Kidney tubule cell (primary cell): Measurements from ENCODE around the gene LOXL1.
A peak's percentile ranks its signal among the peaks of the same experiment; 100 is the strongest.

ENCODE experiments used
- DNase-seq: peaks from one replicate; pipeline ENCODE4 v3.0.0-alpha.2; 2018; ENCODE audit warnings: low spot score

The LOXL1 gene

DNA sequence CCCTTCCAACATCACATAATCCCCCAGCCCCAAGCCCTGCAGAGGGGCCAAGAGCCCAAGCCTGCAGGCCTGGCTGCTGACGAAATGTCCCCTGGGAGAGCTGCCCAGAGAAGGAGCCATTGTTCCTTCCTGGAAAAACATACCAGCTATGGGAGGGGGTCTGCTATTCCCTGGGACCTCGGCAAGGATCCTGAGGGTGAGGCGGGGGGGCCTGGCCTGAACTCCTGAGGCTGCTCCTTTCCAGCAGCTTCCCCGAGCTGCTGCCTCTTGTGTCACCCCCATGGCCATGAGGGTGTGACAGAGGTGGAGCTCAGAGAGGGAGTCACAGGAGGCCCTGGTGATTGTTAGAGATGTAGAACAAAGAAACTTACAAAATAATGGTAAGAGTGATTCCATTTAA is 12.9 kb downstream of the LOXL1 start:
- DNase-seq, result no peak

DNA sequence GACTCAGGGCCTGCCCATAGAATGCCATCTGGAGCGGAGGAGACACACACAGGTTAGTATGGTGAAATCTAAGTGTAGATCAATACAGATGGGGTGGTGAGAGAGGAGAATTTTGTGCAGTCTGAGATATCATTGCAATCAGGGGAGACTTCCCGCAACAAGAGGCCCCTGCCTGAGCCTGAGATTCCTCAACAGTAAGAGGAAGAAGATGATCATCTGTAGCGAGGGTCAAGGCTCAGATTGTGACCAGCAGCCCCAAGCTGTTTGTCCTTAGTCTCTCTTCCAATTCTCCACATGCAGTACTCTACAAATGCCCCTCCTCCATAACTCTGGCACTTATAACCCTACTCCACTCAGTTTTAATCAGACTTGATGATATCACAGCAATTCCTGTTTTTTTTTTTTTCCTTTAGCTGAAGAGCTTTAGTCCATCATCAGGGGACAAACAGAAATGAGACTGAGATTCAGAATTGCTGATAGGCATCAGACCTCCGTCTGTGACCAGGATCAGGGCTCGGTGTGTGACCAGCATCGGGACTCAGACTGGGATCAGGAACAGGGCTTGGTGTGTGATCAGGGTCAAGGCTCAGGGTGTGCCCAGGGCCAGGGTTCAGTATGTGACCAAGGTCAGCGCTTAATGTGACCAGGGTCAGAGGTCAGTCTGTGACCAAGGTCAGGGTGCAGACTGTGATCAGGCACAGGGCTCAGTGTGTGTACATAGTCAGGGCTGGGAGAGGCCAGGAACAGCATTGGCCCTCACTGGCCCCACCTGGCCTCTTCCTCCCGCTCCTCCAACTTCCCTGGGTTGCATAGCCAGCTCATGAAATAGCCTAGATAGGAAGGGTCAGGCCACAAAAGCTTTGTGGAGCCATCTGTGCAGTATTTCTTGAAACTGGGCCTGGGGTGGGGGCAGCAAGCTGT is 14.1 kb downstream of the LOXL1 start:
- DNase-seq, result no peak

DNA sequence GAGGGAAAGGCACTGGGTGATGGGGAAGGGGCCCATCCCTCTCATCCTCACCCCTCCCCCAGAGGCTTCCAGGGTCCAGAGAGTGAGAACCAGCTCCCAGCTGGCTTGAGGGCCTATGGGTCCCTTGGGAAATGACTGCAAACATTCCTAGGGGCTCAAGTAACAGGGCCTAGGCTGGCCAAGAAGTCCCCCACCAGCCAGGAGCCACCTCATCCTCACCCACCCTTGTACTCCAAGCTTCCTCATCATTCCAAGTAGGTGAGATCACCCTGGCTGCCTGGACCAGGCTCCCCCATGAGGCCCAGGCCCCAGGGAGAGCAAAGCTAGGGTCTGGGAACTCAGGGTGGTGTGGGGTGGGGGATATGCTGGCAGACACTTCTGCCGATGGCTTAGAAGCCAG is 14.8 kb downstream of the LOXL1 start:
- DNase-seq, result peak; percentile 95

DNA sequence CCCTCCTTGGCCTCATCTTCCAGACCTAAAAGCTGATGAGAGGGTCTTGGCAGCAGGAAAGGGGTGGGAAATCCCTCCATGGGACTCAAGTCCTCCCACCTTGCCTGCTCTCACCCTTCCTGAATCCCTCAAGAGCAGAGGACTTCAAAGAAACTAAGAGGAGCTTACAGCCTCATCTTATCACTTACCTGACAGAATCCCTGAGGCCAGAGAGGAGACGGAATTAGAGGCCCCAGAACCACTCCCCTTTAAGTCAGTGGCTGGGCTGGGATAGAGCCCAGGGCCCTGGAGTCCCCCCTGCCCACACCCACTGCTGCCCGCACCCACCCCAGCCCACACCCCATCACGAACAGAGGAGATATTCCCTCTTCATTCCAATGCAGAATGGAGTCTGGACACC is 15.2 kb downstream of the LOXL1 start:
- DNase-seq, result no peak

DNA sequence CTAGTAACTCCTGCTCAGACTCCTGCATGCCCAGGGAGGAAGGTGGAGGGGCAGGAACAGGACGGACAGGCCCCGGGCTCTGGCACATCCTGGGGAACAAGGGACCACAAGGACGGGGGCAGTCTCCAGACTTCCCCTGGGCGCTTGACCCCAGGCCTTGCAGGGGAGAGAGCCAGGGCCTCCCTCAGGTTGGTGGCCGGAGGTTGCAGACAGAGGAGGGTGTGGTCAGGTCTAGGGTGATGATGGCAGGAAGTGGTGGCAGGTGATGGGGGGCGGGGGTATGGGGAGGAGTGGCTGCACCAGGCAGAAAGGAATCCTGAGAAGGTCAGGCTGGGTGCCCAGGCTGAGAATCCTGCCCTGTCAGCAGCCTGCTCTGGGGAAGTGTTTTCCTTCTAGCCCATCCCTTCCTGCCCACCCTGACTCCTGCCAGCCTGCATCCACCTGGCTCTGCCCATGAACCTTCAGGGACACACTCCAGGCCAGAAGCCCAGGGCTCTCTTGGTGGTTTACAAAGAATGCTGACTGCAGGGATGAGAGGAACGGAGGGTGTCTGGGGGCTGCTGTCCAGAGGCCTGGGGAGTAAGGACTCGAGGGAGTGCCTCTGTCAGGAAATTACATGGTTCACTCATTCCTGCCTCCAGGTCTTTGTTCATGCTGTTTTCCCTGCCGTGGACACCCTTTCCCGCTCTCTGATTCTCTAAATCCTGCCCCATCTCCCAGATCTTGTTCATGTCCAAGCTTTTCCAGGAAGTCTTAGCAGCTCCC is 15.8 kb downstream of the LOXL1 start:
- DNase-seq, result peak; percentile 81

DNA sequence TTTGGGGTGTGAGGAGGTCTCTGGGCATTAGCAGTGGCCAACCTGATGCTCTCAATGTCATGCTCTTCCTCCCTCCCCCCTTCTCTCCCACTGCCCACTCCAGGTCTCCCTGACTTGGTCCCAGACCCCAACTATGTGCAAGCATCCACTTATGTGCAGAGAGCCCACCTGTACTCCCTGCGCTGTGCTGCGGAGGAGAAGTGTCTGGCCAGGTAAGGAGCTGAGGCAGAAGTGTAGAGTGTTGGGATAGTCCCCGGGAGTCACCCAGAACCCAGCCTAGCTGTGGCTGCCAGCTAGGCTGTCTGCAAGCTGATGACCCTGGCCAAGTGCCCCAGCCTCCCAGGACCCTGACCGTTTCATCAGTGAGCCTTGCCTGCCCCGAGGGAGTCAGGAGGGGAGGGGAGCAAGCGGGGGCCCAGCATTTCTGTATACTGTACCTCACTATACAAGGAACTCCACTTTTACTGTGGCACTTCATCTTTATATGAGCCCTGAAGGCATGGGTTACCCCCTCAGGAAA is 16.5 kb downstream of the LOXL1 start:
- DNase-seq, result no peak

DNA sequence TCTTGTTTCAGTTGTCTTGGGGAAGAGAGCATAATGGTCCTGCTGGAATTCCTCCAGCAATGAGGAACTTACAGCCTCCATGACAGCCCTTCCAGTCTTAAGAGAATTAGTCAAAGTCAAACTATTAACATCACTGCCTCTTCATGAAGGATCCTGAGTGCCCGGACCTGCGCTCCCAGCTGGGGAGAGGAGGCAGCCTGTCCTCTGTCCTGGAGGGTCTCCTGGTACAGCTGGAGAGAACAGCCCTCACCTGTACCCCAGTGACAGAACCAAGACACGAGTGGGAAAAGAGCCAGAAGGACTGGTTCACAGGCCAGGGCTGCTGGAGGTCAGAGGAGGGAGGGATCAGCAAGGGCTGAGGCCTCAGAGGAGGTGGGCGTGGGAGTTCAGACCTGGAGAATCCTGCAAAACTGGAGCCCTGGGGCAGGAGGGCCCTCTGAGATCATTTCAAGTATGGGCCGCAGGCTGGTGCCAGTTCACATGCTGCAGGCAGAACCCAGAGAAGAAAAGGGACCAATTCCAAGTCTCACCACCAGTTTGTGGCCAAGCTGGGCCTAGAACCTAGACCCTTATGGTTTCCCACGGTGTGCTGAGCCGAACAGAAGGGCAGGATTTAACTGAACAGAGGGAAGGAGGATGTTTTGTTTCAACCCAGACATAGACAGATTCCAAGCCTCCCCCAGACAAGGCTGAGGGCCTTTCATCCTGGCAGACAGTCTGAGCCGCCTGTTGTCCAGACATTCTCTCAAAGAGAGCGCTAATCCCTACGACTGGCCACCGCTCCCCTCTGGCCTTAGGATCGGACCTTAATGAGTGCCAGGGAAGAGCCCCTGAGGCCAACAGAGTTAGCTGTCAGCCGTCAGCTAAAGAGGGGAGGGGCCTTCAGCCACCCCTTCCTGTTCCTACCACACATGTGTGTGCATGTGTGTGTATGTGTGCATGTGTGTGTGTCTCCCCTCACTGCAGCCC is 18.2 kb downstream of the LOXL1 start:
- no peak for DNase-seq

DNA sequence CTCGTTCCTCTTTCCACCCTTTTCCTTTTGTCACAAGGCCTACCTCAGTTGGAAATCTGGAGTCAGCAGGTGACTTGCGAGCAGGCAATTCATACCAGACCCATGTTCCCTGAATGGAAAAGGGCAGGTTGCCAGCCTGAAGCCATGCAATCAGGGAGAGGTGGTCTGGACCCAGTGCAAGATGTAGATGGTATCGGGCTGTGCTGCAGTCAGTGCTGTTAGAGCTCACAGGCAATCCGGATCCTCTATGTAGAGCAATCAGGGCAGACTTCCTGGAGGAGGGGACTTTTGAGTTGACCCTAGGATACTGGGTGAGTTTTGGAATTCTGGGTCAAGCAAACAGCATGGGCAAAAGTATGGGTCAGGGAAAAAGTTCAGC is 18.9 kb downstream of the LOXL1 start:
- DNase-seq, result no peak

DNA sequence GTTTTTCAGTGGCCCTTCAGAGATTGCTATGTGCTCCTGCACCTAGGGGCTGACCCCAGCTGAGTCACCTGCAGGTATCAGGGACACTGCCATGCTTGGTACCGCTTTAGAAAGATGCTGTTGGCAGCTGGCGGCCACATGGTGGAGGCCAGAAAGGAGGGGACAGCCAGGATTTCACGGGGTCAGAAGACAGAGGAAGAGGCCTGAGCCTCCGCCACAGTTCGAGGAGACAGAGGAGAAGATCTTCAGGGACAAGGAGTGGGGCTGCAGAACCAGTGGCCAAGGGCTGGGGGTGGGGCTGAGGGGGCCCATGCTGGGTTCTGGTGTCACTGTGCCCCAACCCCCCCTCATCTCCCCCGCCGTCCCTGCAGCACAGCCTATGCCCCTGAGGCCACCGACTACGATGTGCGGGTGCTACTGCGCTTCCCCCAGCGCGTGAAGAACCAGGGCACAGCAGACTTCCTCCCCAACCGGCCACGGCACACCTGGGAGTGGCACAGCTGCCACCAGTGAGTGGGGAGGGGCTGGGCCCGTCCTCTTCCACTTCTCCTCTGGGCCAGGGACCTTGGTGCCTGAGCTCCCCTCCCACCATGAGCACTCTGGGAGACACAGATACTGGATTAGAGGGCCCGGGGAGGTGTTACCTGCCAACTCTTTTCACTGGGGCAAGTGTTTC is 19.9 kb downstream of the LOXL1 start:
- DNase-seq, result no peak

DNA sequence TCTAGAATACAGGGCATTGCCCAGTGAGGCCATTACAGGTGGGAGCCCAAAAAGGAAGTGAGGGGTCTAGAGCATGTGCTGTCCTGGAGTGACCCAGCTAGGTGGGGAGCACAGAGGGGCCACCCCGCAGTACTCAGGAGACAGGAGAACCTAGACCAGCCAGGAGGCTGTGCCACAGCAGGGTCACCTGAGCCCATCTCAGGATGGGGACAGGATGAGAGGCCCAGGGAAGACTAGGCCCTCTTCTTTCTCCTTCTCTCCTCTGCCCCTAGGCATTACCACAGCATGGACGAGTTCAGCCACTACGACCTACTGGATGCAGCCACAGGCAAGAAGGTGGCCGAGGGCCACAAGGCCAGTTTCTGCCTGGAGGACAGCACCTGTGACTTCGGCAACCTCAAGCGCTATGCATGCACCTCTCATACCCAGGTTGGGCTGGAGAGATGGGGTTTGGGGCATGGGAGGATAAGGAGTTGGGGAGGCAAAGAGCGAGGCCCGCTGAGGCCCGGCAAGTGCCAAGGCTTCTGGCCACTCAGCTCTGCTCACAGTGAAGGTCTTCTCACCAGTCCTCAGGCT is 20.6 kb downstream of the LOXL1 start:
- no peak for DNase-seq

DNA sequence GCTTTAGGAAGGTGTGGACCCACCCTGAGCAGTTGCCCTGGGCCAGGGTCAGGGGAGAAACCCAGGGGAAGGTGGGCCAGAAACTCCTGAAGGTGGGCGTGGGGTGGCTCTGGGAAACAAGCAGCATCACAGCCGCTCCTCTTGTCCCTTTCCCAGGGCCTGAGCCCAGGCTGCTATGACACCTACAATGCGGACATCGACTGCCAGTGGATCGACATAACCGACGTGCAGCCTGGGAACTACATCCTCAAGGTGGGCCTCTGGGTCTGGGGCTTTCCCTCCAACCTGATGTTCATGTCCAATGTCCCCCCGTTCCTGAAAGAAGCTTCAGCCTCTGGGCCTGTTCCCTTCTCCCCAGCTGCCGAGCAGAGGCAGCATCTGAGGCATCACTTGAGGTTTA is 21.4 kb downstream of the LOXL1 start:
- no peak for DNase-seq

DNA sequence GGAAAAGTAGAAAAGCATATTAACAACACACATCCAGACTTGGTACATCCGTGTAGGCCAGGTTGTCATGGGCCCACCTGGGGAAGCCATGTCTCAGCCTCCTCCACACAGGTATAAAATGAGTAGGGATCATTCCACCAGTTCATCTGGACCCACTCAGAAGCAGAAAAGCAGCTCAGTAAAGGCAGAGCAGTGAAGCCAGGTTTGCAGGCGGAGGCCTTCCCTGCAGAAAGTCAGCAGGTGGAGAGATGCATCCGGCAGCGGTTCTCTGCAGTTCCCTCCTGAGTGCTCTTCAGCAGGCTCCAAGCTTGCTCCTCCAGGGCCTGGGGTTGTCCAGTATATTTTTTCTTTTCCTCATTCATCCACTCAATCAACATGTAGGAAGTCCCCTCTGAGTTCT is 22.1 kb downstream of the LOXL1 start:
- no peak for DNase-seq

DNA sequence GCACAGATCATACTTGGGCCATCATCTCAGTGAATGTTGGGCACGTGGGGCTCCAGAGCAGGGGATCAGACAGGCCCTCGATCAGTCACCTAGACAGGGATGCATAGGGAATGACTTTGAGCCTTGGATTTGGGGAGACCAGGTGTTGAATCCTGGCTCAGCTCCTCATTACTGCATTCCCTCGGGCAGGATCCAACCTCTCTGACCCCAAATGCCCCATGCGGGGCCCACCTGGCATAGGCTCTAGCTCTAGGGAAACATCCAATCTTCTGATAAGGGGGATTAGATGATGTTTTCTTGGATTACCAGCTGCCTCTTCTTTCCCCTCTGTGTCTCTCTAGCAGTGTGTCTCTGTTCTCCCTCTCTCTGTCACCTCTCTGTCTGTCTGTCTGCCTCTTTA is 22.7 kb downstream of the LOXL1 start:
- DNase-seq, result no peak

DNA sequence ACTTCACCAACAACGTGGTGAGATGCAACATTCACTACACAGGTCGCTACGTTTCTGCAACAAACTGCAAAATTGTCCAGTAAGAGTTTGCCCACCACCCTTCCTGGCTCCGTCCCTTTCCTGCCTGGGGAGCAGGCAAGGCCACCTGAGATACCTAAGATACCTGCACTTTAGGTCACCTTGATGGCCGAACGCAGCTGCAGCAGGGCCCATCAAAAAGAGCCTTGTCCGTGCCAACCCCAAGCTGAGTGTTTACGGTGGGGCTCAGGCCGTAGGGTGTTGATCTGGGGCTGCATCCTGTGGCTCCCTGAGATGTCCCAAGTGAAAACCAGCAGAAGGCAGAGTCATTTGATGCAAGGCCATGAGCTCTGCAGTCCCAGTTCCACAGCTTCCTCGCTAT is 23.2 kb downstream of the LOXL1 start:
- DNase-seq, result no peak

DNA sequence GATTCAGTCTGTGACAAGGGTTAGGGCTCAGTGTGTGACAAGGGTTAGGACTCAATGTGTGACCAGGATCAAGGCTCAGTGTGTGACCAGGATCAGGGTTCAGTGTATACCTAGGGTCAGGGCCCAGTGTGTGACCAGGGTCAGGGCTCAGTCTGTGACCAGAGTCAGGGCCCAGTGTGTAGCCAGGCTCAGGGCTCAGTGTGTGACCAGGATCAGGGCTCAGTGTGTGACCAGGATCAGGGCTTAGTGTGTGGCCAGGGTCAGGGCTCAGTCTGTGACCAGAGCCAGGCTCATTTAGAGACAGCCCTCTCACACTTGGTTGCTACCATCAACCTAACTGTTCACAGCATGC is 24.2 kb downstream of the LOXL1 start:
- DNase-seq, result no peak

DNA sequence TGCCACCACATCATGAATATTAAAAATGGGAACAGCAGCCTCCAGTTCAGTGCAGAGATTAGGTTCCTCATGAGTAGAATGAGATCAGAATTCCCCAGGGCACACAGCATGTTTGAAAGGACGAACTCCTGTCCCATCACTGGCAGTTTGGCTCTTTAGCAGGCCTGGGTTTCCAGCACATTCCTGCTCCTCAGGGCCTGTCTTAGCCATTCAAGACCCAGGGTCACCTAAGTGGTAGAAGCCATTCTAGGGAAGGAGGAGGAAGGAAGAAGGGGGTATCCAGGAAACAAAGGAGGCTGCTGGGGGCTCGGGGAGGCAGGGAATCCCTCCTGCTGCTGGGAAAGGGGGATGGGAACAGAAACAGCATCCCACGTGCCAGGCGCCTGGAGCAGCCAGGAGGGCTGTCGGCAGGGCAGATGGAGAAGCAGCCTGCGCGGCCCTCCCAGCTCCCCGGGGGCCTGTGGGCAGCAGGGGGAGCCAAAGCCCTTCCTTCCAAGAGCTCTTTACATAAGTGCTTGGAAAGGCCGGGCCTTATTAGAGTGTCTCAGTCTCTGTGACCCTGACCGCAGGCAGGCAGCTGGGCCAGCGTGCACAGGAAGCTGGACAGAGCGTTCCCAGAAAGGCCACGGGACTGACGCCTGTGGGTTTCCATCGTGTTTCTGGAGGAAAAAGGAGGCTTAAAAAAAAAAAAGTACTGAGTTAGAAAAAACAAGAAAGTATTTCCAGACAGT is 24.7 kb downstream of the LOXL1 start:
- peak; percentile 90 for DNase-seq

DNA sequence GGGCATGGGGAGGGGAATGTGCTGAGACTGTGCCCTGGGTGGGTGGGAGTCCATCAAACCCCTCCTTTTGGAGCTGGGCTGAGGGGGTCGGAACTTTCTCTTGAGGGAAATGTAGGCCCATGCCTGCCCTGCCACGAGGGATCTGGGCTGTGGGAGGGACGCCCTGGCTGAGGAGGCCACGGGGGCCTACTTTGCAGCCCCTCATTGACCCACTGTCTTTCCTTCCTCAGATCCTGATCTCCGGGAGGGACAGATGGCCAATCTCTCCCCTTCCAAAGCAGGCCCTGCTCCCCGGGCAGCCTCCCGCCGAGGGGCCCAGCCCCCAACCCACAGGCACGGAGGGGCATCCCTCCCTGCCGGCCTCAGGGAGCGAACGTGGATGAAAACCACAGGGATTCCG is 25.3 kb downstream of the LOXL1 start:
- DNase-seq, result no peak

DNA sequence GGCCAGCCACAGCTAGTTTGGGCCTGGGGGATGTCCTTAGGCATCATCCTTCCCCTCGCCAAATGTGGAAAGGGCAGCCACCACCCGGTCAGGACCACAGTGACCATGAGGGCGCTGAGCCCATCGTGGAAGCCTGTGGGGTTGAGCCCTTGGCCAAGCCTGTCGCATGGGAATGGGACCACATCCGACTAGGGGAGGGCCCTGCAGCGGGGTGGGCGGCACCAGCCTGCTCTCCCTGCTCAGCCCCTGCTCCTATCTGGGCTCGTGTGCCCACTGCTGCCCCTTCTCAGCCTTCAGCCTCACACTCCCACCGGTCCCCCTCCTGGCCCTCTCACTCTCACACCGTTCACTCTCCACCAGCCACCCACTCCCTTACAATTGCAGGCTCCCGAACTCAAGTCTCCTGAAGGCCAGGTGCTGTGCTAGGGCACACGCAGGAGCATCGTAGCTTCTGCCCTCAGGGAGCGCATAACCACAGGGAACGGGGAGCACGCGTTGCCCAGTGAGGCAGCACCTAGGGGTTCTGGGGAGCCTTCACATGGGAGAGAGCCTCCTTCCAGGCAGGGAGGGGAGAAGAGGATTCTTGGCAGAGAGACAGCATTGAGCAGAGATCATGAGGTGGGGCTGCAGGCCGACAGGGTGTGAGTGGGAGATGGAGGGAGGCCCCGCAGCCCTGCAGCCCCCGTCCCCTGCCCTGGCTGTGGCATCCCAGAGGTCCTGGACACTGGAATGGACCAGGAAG is 26.1 kb downstream of the LOXL1 start:
- no peak for DNase-seq

DNA sequence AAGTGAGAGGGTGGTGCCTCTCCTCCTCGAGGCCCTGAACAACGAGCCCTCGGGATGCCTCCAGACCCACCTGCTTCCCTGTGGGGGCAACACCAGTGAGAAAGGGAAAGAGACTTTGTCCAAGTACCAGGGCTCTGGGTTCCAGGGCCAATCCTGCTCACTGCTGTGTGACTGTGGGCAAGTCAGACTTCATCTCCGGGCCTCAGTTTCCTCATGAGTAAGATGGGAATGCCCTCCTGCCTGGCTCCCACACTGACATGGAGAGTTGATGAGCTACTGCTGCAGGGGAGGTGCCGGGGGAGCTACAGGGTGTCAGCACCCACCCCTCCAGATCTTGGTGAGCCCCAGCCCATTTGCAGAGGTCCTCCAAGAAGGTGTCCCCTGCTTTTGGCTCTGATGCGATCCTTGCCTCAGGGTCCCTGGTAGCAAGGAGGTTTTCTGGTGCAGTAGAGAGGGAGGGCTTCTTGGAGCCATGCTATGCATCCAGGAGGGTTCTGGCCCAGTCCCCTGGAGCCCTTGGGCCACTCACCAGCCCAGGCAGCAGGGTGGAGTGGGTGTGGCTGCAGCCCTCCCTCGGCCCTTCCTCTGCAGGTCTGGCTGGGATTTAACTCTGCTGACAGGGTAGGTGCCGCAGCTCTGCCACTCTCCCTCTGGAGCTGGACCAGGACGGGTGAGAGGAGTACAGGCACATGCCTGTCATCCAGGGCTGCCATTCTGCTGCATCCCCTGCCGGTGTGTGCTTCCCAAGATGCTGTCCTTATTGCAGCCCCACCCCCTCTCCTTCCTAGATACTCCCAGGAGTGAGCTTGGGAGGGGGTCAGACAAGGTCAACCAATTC is 26.9 kb downstream of the LOXL1 start:
- DNase-seq, result no peak
